HPDE6-E6E7 (cell line): ENCODE measurements around the gene AKAP10.
"Not testable (repeated sequence)": the region's sequence is repeated elsewhere in the genome, so short reads cannot be mapped to it uniquely, and the experiment has no call there.

ENCODE experiments used
- DNase-seq: peaks from one replicate; pipeline ENCODE4 v3.0.0; 2011; ENCODE audit warnings: missing footprints; ENCODE audit errors: extremely low spot score

The AKAP10 gene

DNA sequence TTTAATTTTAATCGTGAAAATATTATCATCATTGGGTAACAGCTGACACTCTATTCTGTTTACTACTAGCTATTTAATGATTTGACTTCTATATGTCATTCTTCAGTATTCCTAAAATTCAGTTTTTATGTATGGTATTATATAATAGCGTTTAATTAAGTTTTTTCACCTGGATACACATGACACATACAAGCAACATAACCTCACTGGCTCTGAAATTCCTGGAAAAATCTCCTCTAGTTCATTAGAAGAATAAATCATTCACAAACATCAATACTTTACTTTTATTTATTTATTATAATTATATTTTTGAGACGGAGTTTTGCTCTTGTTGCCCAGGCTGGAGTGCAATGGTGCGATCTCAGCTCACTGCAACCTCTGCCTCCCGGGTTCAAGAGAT lies 44.0 kb downstream of the AKAP10 start:
- no peak for DNase-seq

DNA sequence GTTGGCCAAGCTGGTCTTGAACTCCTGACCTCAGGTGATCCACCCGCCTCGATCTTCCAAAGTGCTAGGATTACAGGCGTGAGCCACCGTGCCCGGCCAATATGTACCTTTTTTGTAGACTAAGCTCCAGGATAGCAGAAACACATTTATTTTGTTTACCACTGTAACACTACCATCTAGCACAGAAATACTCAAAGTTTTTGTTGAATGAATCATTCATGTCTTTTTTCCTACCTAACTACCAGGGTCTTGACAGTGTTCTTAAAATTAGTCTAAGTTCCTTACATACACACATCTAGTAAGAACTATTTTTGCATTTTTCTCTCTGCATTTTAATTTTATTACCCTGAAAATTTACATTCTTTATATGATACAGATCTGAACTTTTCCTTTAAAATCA lies 44.4 kb downstream of the AKAP10 start:
- no peak for DNase-seq

- DNase-seq: no peak
Measured at GRCh38 chr17:19928299-19928698, 49.3 kb downstream of the AKAP10 start.

GRCh38 chr17:19915245-19915978 lies 62.2 kb downstream of the AKAP10 start:
- no peak for DNase-seq

DNA sequence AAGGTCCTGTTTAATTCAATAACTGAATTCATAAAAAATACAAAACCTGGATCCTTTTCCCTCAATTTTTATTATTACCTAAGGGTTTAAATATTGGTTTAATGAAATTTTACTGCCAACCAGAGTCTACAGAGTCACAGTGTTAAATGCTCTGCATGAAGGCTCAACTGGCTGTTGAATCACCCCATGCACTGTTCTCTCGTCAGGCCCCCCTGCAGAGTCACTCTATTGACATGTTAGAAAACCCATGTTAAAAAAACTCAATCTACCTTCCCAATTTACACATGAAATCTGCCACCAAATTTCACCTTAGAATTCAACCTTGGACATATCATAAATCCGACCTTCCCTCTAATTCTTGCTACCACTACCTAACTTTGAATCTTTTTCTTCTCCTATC lies 66.6 kb downstream of the AKAP10 start:
- DNase-seq: no peak

GRCh38 chr17:19909139-19909538 lies 68.5 kb downstream of the AKAP10 start:
- no peak for DNase-seq

DNA sequence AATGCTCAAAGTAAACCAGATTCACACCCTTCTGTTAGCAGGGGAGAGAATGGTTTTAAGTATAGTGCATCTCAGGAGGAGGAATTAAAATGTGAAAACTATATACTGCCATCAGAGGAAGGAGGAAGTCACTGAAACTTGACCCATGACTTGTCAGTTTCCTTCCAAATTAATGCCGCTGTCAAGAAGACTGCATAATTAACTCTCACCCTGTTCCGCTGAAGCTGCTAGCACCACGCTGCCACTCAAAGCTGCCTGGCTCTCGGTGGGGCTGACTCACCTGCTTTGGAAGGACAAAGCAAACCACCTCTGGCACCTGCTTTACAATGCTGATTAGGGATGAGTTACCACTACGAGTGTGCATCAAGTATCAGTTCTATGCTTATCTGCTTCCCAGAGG lies 72.1 kb downstream of the AKAP10 start:
- no peak for DNase-seq

GRCh38 chr17:19904924-19905323 lies 72.7 kb downstream of the AKAP10 start:
- no peak for DNase-seq

- no peak for DNase-seq
Measured at GRCh38 chr17:19904412-19904811, 73.2 kb downstream of the AKAP10 start.

GRCh38 chr17:19900809-19901208 lies 76.8 kb downstream of the AKAP10 start:
- DNase-seq: no peak

- DNase-seq: no peak
Measured at GRCh38 chr17:19897903-19898302, 79.7 kb downstream of the AKAP10 start.

DNA sequence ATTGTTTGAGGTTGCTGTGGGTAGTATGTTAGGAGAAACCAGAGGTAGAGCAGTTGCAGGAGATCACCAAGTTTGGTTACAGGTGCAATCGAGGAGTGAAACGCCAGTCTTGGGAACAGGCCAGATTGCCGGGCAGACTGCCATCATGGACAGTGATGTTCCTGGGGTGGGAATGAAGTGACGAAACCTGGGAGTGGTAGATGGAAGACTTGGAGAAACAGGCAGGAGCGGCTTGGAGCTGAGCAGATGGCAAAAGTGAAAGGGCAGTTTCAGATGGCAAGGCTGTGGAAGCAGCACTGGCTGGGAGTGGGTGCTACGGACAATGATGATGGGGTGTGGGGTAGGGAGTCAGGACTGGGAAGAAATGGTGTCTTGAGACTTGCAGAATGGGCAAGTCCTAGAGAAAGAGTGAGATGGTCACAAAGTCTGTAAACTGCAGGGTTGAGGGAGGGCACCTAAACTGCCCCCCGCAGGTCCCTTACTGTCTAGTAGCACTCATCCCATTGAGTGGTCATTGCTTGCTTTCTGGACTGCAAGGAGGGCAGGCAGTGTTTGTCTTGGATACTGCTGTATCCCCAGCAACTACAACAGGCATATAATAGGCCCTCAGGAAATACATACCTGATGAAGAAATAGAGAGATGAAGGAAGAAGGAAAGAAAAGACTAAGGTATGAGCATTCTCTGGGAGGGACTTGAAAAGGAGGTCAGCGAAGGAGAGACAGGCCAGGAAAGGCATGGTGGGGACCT lies 80.4 kb downstream of the AKAP10 start:
- DNase-seq: no peak

- no peak for DNase-seq
Measured at GRCh38 chr17:19896679-19897078, 80.9 kb downstream of the AKAP10 start.

GRCh38 chr17:19890554-19890953 lies 87.1 kb downstream of the AKAP10 start:
- not testable (repeated sequence) for DNase-seq

GRCh38 chr17:19890001-19890400 lies 87.6 kb downstream of the AKAP10 start:
- DNase-seq: not testable (repeated sequence)

DNA sequence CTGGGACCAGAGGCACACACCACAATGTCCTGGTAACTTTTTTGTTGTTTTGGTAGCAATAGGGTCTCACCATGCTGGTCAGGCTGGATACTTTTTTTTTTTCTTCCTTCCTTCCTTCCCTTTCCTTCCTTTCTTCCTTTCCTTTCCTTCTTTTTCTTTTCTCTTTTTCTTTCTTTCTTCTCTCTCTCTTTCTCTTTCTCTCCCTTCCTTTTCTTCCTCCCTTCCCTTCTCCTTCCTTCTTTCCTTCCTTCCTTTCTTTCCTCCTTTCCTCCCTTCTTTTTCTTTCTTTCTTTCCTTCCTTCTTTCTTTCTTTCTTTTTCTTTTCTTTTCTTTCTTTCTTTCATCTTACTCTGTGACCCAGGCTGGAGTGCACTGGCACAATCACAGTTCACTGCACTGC lies 91.5 kb downstream of the AKAP10 start:
- DNase-seq: no peak

DNA sequence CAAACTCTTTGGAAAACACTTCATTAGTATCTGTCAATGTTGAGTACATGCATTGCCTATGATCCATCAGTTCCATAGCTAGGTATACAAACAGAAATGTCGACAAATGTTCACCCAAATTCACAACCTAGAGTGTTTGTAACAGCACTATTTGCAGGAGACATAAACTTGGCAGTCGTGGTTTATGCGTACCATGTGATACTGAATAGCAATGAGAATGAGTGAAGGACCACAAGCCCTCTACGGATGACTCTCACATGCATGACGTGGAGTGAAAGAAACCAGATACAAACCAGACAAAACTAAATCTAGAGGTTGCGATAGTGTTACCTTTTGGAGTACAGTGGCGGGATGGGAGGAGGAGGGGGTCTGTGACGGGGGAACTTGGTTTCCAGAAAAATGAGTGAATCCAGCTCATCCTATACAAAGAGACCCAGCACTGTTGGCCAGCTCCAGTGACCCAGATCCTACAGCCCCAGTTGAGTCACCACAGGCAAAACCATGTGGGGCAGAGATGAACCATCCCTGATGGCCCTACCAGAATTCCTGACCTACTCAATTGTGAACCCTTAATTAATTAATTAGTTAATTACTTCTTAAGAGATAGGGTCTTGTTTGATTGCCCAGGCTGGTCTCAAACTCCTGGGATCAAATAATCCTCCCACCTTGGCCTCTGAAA lies 94.0 kb downstream of the AKAP10 start:
- DNase-seq: no peak

- DNase-seq: no peak
Measured at GRCh38 chr17:19880393-19880792, 97.2 kb downstream of the AKAP10 start.

DNA sequence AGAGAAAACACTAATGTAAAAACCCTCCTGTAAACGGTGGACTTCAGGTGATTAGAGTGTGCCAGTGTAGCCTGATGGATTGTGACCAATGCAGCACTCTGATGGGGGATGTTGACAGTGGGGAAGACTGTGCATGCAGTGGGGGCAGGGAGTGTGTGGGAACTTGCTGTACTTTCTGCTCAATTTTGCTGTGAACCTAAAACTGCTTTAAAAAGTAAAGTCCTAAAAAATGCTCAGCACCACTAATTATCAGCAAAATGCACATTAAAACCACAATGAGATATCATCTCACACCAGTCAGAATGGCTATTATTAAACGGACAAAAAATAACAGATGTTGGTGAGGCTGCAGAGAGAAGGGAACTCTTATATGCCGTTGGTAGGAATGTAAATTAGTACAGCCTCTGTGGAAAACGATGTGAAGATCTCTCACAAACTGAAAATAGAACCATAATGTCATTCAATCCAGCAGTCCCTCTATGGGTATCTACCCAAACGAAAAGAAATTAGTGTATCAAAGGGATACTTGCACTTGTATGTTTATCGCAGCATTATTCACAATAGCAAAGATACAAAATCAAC lies 100.2 kb downstream of the AKAP10 start:
- no peak for DNase-seq

DNA sequence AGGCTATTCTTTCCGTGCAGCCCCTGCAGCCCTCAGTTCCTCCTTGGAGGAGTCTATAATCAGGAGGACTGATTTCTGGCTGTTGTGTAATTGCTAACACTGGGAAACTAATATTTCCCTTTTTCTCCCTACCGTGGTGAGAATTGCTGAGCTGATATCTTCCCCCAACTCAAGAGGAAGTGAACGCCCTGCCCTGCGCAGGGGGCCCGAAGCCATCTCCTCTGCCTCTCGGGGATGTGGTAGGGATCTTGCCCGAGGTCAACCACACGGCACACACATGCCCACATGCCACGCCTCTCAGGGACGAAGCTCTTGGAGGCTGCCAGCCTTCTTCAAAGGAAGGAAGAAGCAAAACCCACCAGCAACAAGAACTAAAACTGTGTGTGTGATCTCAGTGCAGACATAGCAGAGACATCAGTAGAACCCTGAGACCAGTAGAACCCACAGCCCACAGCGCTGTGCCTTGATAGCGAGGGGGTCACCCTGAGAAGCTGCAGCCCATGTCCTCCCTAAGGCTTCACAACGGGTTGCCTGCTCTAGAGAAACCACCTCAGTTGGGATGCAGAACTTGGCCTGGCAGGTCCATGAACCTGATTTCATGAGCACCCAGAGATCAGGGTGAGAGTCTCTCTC lies 101.0 kb downstream of the AKAP10 start:
- DNase-seq: no peak

DNA sequence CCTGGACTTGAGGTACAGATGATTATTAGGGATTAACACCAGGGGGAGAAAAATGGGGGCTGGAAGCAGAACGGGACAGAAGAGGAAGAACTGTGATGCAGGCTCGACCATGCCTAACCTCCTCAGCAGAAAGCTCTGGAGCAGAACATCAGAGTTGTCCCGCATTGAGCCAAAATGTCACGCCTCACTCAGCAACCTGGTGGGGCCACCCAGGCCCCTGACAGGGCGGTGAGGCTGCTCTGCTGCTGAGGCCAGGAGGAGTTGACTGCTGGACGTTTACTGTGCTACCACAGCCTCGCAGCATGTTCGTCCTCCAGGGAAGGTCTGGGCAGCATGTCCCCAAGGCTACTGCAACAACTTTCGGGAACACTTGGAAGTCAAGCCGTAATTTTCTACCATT lies 103.4 kb downstream of the AKAP10 start:
- no peak for DNase-seq

DNA sequence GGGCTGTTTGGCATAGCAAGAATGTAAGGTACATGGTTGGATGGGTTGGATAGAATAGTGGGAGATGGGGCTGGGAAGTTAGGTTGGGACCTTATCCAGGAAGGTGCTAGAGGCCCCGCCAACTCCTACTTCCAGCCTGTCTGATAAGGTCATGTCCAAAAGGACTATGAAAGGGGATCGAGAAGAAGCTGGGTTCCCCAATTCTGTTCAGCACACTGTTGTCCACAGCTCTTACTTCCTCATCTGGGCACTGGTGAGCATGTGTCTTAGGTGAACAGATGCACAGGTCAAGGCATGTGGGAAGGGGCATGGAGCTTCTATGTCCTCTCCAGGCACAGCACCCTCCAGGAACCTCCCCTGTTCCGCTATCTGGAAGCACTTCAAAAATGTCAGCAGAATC lies 104.3 kb downstream of the AKAP10 start:
- no peak for DNase-seq
